ENCODE measurements around the gene RASSF1. TPM values are rescaled to one million over a fixed set of nuclear protein-coding genes. Genes with fewer than 3 reads are reported as not detected.

Gene RASSF1
- total RNA-seq, 1 donor from 2014 or later: 27.0 TPM

- DNase-seq (ENCODE audit: low read depth): no peak
- peak overlapping the region; percentile 89 for H3K4me3 ChIP-seq (ENCODE audit: low read depth, low read length)
- no peak for TF ChIP-seq CTCF (conservative IDR thresholded peaks at IDR 0.05; ENCODE audit: low read depth, low read length)
Measured at GRCh38 chr3:50320853-50321335, 19.7 kb downstream of the RASSF1 start.

DNA sequence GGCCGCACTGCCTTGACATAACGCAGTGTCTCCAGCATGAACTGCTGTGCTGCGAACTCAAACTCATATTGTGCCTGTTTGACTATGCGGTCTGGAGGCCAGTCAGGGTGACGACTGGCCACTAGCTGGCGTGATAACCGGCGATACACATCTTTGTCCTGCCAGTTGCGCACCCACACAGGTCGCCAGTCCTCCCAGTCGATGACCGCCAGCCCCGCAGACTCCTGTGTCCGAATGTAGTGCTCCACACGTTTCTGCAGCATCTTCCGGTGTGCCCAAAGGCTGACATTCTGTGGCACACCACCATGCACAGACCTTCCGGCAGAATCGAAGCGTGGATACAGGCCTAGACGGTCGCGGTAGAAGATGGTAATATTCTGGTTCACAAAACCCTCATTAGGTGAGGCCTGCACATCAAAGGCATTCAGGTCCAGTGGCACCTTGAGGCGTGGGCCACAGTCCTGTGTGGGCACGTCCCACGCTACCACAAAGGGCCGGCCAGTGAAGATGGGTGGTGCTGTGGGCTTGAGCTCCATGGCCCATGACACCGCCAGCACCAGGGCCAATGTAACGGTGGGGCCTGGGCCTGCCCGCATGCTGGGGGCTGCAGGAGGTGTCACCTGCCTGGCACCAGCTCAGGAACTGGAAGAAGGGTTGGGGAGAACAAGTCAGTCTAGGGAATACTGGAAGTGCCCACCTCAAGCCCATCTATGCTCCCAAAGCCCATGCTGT, 20.6 kb downstream of the RASSF1 start:
- DNase-seq (ENCODE audit: low read depth): no peak
- TF ChIP-seq CTCF (conservative IDR thresholded peaks at IDR 0.05; ENCODE audit: low read depth, low read length): no peak
- peak overlapping the region; percentile 89 for H3K4me3 ChIP-seq (ENCODE audit: low read depth, low read length)

DNA sequence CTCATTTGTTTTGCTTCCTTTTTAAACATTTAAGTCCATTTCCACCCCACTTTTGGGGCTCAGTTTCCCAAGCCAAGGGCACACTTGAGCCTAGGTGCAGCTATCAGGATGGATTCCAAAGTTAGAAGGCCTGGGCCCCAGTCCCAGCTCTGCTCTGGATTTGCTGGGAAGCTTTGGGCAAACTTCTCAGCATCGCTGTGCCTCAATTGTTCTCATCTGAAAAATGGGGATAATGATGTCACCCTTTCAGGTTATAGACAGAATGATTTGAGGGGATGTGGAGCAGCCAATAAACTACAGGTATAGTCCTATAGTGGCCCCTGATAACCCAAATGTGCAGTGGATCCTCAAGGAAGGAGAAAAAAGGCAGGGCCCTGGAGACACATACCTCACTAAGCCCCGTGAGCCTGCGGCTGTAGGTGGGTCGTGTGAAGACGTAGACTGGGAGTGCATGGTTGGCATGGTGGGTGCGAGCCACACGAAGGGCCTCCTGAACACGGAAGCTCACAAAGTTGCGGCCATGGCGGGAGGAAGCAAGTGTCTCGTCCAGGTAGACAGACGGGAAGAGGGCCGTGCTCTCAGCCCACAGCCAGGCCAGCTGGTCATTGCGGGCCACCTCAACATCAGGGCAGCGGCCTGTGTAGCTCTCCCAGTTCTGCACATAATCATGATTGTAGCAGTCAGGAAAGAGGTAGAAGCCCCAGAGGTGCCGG, 21.3 kb downstream of the RASSF1 start:
- TF ChIP-seq CTCF (conservative IDR thresholded peaks at IDR 0.05; ENCODE audit: low read depth, low read length): no peak
- no peak overlapping the region for H3K4me3 ChIP-seq (ENCODE audit: low read depth, low read length)
- no peak for DNase-seq (ENCODE audit: low read depth)

DNA sequence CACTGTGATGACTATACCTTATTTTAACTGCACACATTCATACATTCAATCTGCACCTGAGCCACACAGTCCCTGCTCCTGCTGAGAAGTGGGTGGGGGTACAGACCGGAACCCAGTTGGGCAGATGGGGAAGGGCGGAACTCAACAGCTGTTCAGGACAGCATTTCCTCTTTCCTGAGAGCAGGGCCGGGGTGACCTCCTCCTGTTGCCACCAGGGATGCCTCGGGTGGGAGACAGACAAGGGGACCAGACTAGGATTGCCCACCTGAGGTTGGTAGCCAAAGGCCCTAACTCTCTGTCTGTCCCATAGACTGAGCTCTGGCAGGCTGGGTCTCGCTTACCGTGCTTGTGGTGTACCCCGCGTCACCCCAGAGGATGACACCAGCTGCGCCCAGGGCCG, 22.0 kb downstream of the RASSF1 start:
- DNase-seq (ENCODE audit: low read depth): no peak
- no peak overlapping the region for H3K4me3 ChIP-seq (ENCODE audit: low read depth, low read length)
- TF ChIP-seq CTCF (conservative IDR thresholded peaks at IDR 0.05; ENCODE audit: low read depth, low read length): no peak

GRCh38 chr3:50318163-50318562, 22.5 kb downstream of the RASSF1 start:
- TF ChIP-seq CTCF (conservative IDR thresholded peaks at IDR 0.05; ENCODE audit: low read depth, low read length): no peak
- H3K4me3 ChIP-seq (ENCODE audit: low read depth, low read length): no peak overlapping the region
- DNase-seq (ENCODE audit: low read depth): no peak

DNA sequence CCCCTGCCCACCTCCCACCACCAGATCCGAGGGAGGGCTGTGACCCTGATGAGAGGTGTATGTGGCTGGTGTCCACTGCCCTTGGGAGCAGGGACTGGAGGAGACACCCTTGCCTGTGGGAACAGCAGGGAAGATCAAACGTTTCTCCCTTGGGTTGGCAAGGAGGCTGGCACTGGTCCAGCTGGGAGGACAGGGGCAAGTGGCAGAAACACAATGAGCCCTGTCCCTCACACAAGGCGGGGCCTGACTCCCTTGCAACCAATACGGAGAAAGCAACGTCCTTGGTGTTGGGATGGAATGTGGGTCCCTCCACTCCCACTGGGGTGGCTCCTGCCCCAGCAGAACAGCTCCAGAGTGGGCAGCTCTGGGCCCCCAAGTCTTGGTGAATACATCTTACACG, 23.3 kb downstream of the RASSF1 start:
- no peak for TF ChIP-seq CTCF (conservative IDR thresholded peaks at IDR 0.05; ENCODE audit: low read depth, low read length)
- no peak for DNase-seq (ENCODE audit: low read depth)
- H3K4me3 ChIP-seq (ENCODE audit: low read depth, low read length): no peak overlapping the region
